Measurements from ENCODE around the gene C1S.

DNA sequence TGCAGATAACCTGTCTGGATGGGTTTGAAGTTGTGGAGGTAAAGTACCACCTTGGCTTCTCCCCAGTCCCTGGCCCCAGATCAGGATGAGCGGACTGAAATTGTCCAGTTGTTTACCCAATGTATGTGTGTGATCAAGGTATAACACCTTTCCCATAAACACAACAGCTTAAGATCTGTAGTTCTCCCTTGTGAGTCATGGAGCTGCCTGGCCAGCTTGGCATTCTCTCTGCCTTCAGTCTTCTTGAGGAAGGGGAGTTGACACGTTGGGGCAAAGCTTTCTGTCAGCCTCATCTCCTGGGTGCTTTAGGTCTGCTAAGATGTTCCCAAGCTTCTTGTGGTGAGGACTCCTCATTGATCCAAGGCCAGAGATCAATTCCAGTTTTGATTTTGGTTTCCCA, 6.1 kb downstream of the C1S start:
- TF ChIP-seq, protein P1, sequence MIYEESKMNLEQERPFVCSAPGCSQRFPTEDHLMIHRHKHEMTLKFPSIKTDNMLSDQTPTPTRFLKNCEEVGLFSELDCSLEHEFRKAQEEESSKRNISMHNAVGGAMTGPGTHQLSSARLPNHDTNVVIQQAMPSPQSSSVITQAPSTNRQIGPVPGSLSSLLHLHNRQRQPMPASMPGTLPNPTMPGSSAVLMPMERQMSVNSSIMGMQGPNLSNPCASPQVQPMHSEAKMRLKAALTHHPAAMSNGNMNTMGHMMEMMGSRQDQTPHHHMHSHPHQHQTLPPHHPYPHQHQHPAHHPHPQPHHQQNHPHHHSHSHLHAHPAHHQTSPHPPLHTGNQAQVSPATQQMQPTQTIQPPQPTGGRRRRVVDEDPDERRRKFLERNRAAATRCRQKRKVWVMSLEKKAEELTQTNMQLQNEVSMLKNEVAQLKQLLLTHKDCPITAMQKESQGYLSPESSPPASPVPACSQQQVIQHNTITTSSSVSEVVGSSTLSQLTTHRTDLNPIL (CRISPR knock-in tag; IDR thresholded peaks at IDR 0.05; ENCODE audit: low read depth): no peak
- TF ChIP-seq GLIS3 (CRISPR knock-in tag; IDR thresholded peaks at IDR 0.05) (no peak), ZNF565 (CRISPR knock-in tag; conservative IDR thresholded peaks at IDR 0.05; ENCODE audit: low read depth) (no peak), TCF4 (CRISPR knock-in tag; IDR thresholded peaks at IDR 0.05; ENCODE audit: borderline replicate concordance) (no peak), POU6F1 (CRISPR knock-in tag; IDR thresholded peaks at IDR 0.05; ENCODE audit: borderline replicate concordance, low read depth) (no peak), CSDC2 (CRISPR knock-in tag; IDR thresholded peaks at IDR 0.05) (no peak), ARNTL (CRISPR knock-in tag; IDR thresholded peaks at IDR 0.05; ENCODE audit: borderline replicate concordance, low read depth) (no peak)
- TF ChIP-seq, protein P2, sequence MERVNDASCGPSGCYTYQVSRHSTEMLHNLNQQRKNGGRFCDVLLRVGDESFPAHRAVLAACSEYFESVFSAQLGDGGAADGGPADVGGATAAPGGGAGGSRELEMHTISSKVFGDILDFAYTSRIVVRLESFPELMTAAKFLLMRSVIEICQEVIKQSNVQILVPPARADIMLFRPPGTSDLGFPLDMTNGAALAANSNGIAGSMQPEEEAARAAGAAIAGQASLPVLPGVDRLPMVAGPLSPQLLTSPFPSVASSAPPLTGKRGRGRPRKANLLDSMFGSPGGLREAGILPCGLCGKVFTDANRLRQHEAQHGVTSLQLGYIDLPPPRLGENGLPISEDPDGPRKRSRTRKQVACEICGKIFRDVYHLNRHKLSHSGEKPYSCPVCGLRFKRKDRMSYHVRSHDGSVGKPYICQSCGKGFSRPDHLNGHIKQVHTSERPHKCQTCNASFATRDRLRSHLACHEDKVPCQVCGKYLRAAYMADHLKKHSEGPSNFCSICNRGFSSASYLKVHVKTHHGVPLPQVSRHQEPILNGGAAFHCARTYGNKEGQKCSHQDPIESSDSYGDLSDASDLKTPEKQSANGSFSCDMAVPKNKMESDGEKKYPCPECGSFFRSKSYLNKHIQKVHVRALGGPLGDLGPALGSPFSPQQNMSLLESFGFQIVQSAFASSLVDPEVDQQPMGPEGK (CRISPR knock-in tag; IDR thresholded peaks at IDR 0.05; ENCODE audit: borderline replicate concordance): no peak

Data from SK-N-SH treated with all-trans-retinoic acid at 6 μM for 48 hours (cell line).